IgD-negative memory B cell (primary cell): Measurements from ENCODE around the gene PRKAG2. TPM values are rescaled to one million over a fixed set of nuclear protein-coding genes. Genes with fewer than 3 reads are reported as not detected.
A peak's percentile ranks its signal among the peaks of the same experiment; 100 is the strongest.
"Not testable (repeated sequence)": the region's sequence is repeated elsewhere in the genome, so short reads cannot be mapped to it uniquely, and the experiment has no call there.

Experiments
- H3K27ac Mint-ChIP-seq, 3 donors: one replicate each; pipeline ENCODE4 v1.8.0; 2020 to 2022; ENCODE audit warnings: mild to moderate bottlenecking in 3 of 3, mixed read lengths in 3 of 3, moderate library complexity in 1 of 3
- H3K27me3 Mint-ChIP-seq: one replicate; pipeline ENCODE4 v1.8.0; 2021; ENCODE audit warnings: mixed read lengths
- H3K36me3 Mint-ChIP-seq: one replicate; pipeline ENCODE4 v1.8.0; 2020; ENCODE audit warnings: mild to moderate bottlenecking, mixed read lengths
- H3K4me1 Mint-ChIP-seq, 3 donors: one replicate each; pipeline ENCODE4 v1.8.0; 2020 to 2022; ENCODE audit warnings: mixed read lengths in 3 of 3, mild to moderate bottlenecking in 1 of 3
- H3K4me3 Mint-ChIP-seq, 4 donors: one replicate each; pipeline ENCODE4 v1.8.0; 2020 to 2022; ENCODE audit warnings: mild to moderate bottlenecking in 4 of 4, mixed read lengths in 4 of 4, moderate library complexity in 3 of 4
- H3K9me3 Mint-ChIP-seq, 3 donors: one replicate each; pipeline ENCODE4 v1.8.0; 2020 to 2021; ENCODE audit warnings: mixed read lengths in 3 of 3, mild to moderate bottlenecking in 1 of 3
- polyA plus RNA-seq: library from polyadenylated mRNA; unstranded; fragments of 300-500 nt; fragmentation: Illumina TruSeq; gene quantifications from one replicate; pipeline ENCODE4 v1.2.3, GENCODE V29; 2021

Gene PRKAG2
- polyA plus RNA-seq, 1 donor from 2014 or later: 21.3 TPM

DNA sequence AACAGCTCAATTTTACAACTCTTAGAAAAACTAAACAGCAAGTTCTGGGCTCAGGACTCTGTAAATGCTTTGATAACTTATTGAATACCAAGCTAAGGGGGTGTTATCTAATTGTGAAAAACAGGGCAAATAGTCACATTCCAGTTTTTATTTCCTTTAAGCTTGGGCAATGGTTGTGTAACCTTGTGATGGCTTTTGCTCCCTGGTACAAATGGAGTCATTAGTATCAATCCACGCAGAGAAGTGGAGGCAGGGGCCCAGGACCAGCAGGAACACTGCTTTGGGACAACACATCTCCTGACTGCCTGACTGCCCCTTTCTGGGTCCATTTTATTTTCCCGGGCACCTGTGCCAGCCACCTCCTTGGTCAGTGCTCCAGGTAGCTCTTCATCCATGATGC, 5.8 kb upstream of the PRKAG2 start:
- H3K36me3 Mint-ChIP-seq: no peaks in the 10 kb centered on the region
- peaks cover 0 to 7% (median 1%) of the 10 kb centered on the region in 3 donors for H3K4me1 Mint-ChIP-seq
- peak overlapping the region in 1 of 4 donors; percentile 15 for H3K4me3 Mint-ChIP-seq
- no peak overlapping the region for H3K27ac Mint-ChIP-seq
- no peaks in the 10 kb centered on the region for H3K9me3 Mint-ChIP-seq
- H3K27me3 Mint-ChIP-seq: peaks cover 8% of the 10 kb centered on the region

DNA sequence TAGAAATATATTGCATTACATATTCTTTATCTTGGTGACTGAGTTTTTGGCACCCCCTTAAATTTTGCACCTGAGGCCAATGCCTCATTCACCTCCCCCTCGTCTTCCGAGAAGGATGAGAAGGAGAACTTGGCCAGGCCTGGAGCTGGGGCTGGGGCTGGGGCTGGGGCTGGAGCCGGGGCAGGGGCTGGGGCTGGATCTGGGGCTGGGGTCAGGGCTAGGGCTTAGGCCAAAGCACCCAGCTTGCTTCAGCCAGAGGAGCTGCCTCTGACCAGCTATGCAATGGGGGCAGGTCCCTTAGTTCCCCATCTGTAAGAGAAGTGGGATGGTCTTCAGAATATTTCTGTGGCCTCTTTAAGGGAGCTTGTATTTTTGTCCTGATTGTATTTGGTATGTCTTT, 3.8 kb upstream of the PRKAG2 start:
- Mint-ChIP-seq H3K9me3 (peaks cover 0 to 1% (median 0%) of the 10 kb centered on the region in 3 donors), H3K27me3 (peaks cover 8% of the 10 kb centered on the region), H3K36me3 (no peaks in the 10 kb centered on the region), H3K4me3 (peak overlapping the region in 1 of 4 donors; percentile 48), H3K4me1 (peaks cover 0 to 7% (median 1%) of the 10 kb centered on the region in 3 donors), H3K27ac (no peak overlapping the region)

DNA sequence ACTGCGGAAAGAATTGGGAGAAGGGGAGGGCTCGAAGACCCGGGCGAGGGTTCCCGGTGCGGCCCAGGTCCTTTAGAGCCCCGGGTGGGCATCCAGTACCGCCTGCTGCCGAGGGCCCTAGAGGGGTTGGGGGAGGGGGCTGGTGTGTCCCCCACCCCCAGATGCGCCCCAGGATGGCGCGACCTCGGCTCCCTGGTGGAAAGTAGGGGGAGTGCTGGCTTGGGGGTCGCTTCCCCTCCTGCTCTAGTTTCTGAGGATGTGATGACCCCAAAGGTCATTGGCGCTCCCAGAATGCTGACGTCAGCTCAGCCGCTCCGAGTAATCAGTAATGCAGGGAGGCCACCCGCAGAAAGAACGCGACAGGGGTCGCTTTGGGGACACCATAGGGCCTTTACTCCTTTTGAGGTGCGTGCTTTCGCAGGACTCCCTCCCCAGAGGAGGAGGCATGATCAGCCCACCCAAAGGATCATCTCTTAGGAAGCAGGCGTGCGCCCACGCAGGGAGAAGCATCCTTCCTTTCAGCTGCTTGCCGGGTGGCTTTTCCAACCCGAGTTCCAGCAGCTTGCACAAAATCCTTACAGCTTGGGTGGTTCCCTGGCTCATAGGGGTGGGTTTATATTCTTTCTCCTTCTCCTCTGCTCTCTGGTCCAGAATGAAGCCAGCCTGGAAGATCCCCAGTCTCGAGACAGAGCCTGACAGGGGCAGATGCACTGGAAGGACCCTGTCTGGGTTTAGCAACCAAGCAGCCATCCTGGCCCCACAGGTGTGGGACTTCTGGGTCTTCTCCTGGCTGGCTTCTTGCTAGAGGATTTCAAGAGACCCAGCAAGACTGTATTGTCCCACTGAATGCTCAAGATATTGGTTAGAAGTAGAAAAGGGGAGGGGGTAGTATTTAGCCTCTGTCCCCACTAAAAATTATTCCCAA, 1.3 kb upstream of the PRKAG2 start:
- peaks cover 6 to 11% (median 9%) of the 10 kb centered on the region in 3 donors for H3K4me1 Mint-ChIP-seq
- no peaks in the 10 kb centered on the region for H3K36me3 Mint-ChIP-seq
- peaks cover 0 to 3% (median 0%) of the 10 kb centered on the region in 3 donors for H3K9me3 Mint-ChIP-seq
- H3K27me3 Mint-ChIP-seq: peaks cover 3% of the 10 kb centered on the region
- H3K4me3 Mint-ChIP-seq: peak overlapping the region; percentile 83 to 97 (median 84)
- H3K27ac Mint-ChIP-seq: peak overlapping the region in 2 of 3 donors; percentile 50 to 99

DNA sequence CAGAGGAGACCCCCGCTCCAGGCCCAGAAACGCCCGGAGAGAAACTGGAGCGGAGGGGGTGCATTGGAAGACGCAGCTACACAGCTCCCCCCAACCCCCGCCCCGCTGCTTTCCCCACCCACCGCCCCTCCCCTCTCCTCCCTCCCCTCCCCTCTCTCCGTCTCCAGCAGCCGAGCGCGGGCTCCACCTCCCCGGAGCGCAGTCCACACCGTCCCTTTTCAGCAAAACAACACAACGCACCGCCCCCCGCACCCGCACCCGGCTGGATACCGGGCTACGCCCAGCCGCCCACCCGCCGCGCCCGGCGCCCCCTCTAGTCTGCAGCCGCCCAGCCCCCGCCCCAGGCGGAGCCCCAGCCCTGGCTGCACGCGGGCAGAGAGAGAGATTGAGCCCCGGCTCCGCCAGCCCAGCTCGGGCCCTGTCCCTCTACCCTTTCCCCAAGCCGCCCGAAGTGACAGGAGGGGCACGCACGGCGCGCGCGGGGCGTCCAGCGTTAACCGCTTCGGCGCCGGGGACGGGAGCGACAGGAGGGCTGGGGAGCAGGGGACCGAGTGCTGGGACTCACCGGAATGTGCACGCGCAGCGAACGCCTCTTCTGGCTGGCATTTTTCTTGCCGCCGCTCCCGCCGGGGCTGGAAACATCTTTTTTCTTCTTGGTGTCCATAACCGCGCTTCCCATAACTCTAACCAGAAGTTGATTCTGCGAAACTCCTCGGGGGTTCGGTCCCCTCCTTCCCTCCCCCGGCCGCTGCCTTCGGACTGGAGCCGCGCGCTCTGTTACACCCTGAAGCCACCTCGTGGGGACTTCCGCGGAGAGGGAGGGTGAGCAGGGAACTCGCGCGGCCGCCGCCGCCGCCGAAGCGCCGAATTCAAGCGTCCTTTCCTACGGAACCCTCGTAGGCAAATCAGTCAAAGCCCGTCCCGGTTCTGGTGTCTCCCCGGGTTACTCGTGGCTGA, 695 bp downstream of the PRKAG2 start:
- H3K27me3 Mint-ChIP-seq: no peaks in the 10 kb centered on the region
- peak overlapping the region; percentile 86 to 99 (median 96) for H3K27ac Mint-ChIP-seq
- H3K9me3 Mint-ChIP-seq: peaks cover 0 to 3% (median 0%) of the 10 kb centered on the region in 3 donors
- H3K4me1 Mint-ChIP-seq: peaks cover 13 to 22% (median 20%) of the 10 kb centered on the region in 3 donors
- H3K4me3 Mint-ChIP-seq: peak overlapping the region; percentile 97 to 99 (median 98)
- no peaks in the 10 kb centered on the region for H3K36me3 Mint-ChIP-seq

DNA sequence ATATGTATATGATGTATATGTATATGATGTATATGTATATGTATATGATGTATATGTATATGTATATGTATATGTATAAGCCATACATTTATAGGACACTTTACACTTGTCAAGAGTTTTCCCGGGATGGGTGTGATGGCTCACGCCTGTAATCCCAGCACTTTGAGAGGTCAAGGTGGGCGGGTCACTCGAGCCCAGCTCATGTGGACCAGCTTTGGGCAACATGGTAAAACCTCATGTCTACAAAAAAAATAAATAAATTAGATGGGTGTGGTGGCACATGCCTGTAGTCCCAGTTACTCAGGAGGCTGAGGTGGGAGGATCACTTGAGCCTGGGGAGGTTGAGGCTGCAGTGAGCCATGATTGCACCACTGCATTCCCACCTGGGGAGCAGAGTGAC, 2.4 kb downstream of the PRKAG2 start:
- H3K9me3 Mint-ChIP-seq, H3K36me3 Mint-ChIP-seq, H3K27me3 Mint-ChIP-seq: not testable (repeated sequence)
- H3K4me1 Mint-ChIP-seq: peaks cover 20 to 32% (median 29%) of the 10 kb centered on the region in 3 donors
- peak overlapping the region in 1 of 3 donors; percentile 99 for H3K27ac Mint-ChIP-seq
- peak overlapping the region in 3 of 4 donors; percentile 97 to 99 (median 99) for H3K4me3 Mint-ChIP-seq

DNA sequence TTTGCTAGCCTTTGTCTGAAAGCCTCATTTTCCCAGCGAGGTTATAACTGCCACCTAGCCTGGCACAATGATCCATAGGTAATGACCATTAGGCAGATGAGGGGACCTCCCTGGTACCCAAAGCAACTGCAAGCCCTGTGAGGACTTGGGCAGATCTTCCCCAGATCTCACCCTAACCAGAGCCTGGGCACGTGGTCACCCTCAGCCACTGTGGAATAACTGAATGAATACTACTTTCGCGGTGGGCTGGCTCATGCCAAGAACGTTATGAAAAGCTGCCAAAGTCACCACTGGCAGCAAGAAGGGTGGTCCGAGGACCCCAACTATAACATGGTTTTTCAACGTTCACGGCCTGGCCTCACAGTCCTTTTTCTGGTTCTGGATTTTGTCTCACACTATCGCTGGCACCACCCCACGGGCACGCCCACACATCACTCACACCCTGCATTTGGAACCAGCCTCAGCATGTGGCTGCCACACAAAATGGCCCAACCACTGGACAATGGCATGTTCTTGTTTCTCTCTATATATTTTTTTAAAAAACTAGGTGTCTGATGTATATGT, 3.4 kb downstream of the PRKAG2 start:
- H3K9me3 Mint-ChIP-seq: peaks cover 0 to 3% (median 0%) of the 10 kb centered on the region in 3 donors
- peak overlapping the region; percentile 45 to 73 (median 59) for H3K27ac Mint-ChIP-seq
- H3K36me3 Mint-ChIP-seq: no peaks in the 10 kb centered on the region
- peaks cover 24 to 39% (median 29%) of the 10 kb centered on the region in 3 donors for H3K4me1 Mint-ChIP-seq
- no peaks in the 10 kb centered on the region for H3K27me3 Mint-ChIP-seq
- peak overlapping the region in 1 of 4 donors; percentile 29 for H3K4me3 Mint-ChIP-seq

- peaks cover 25 to 43% (median 29%) of the 10 kb centered on the region in 3 donors for H3K4me1 Mint-ChIP-seq
- no peaks in the 10 kb centered on the region for H3K27me3 Mint-ChIP-seq
- H3K4me3 Mint-ChIP-seq: peak overlapping the region in 1 of 4 donors; percentile 26
- H3K9me3 Mint-ChIP-seq: peaks cover 0 to 3% (median 0%) of the 10 kb centered on the region in 3 donors
- peak overlapping the region; percentile 32 to 73 (median 59) for H3K27ac Mint-ChIP-seq
- H3K36me3 Mint-ChIP-seq: no peaks in the 10 kb centered on the region
Measured at GRCh38 chr7:151872531-151873401, 4.1 kb downstream of the PRKAG2 start.

DNA sequence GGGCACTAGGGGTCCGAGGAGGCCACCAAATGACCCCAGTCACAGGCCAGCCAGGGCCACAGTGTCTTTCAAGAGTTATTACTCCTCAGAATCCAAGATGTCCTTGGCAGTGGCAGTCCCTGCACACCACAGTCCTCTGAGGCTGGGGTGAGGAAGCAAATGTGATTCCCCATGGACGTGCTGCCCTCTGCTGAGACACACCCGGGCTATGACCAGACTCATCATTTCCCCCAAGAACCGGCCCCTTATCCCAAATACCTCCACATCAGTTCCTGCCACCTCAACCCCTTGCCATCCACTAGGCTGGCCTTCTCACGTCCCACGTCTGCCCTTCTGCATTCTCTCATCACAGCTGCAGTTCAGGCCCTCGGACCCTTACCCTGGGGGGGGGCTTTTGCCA, 5.0 kb downstream of the PRKAG2 start:
- Mint-ChIP-seq H3K4me1 (peaks cover 28 to 45% (median 29%) of the 10 kb centered on the region in 3 donors), H3K36me3 (no peaks in the 10 kb centered on the region), H3K9me3 (peaks cover 0 to 3% (median 0%) of the 10 kb centered on the region in 3 donors), H3K27ac (peak overlapping the region in 1 of 3 donors; percentile 69), H3K27me3 (no peaks in the 10 kb centered on the region), H3K4me3 (peak overlapping the region in 1 of 4 donors; percentile 48)

DNA sequence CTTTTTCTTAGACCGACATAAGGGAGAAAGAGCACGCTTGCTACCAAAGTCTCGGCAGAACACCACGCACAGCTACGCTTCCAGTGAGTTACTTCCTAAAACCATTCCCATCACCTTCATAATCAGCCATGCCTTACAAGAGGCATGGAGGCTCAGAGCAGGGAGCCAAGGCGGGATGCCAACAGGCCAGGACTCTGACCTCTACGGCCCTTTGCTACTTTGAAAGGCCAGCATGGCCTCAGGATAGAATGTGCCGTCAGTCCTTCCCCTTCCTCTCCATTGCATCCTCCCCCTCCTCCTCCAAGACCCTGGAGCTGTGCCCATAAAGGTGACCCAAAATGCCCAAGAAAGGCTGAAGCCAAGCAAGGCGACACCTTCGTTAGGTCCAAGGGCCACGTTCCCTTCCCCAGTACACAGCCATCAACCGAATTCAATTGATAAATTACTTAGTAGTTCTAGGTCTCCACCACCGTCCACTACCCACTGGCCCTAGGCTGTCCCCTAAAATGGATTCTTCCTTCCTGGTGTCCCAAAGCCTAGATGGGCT, 5.7 kb downstream of the PRKAG2 start:
- H3K4me1 Mint-ChIP-seq: peaks cover 28 to 45% (median 29%) of the 10 kb centered on the region in 3 donors
- no peaks in the 10 kb centered on the region for H3K36me3 Mint-ChIP-seq
- peak overlapping the region in 2 of 3 donors; percentile 64 to 76 for H3K27ac Mint-ChIP-seq
- peak overlapping the region in 1 of 4 donors; percentile 48 for H3K4me3 Mint-ChIP-seq
- H3K9me3 Mint-ChIP-seq: peaks cover 0 to 1% (median 0%) of the 10 kb centered on the region in 3 donors
- no peaks in the 10 kb centered on the region for H3K27me3 Mint-ChIP-seq

GRCh38 chr7:151869968-151870918, 6.7 kb downstream of the PRKAG2 start:
- peak overlapping the region in 2 of 4 donors; percentile 41 to 57 for H3K4me3 Mint-ChIP-seq
- no peaks in the 10 kb centered on the region for H3K27me3 Mint-ChIP-seq
- peaks cover 0 to 1% (median 0%) of the 10 kb centered on the region in 3 donors for H3K9me3 Mint-ChIP-seq
- H3K36me3 Mint-ChIP-seq: no peaks in the 10 kb centered on the region
- H3K27ac Mint-ChIP-seq: peak overlapping the region in 1 of 3 donors; percentile 15
- peaks cover 31 to 48% (median 33%) of the 10 kb centered on the region in 3 donors for H3K4me1 Mint-ChIP-seq

- peak overlapping the region in 1 of 3 donors; percentile 15 for H3K27ac Mint-ChIP-seq
- H3K4me3 Mint-ChIP-seq: peak overlapping the region in 1 of 4 donors; percentile 41
- peaks cover 33 to 50% (median 36%) of the 10 kb centered on the region in 3 donors for H3K4me1 Mint-ChIP-seq
Measured at GRCh38 chr7:151869455-151869854, 7.5 kb downstream of the PRKAG2 start.

DNA sequence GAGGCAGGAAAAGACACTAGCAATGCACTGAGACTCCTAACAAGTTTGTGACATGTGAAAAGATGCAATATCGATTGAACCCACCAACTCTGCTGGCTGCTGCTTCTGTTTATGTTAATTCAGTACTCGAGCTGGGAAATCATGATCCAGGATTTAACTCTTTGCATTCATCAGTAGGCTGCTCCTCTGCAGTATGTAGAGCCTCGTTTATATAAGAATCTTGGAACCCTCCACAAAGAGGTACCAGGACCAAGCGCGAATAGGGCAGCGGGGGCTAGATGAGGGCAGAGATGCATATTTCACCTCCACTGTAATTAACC, 7.8 kb downstream of the PRKAG2 start:
- peaks cover 0 to 1% (median 0%) of the 10 kb centered on the region in 3 donors for H3K9me3 Mint-ChIP-seq
- H3K27me3 Mint-ChIP-seq: no peaks in the 10 kb centered on the region
- H3K4me1 Mint-ChIP-seq: peaks cover 37 to 54% (median 39%) of the 10 kb centered on the region in 3 donors
- H3K27ac Mint-ChIP-seq: no peak overlapping the region
- H3K36me3 Mint-ChIP-seq: peaks cover 1% of the 10 kb centered on the region
- H3K4me3 Mint-ChIP-seq: no peak overlapping the region

More at GRCh38 chr7:151869455-151869854, 7.5 kb downstream of the PRKAG2 start:
- Mint-ChIP-seq H3K27me3 (no peaks in the 10 kb centered on the region), H3K36me3 (peaks cover 1% of the 10 kb centered on the region), H3K9me3 (peaks cover 0 to 1% (median 0%) of the 10 kb centered on the region in 3 donors)
